Retina (tissue), 1 donor: ENCODE results near the gene PLSCR3.

Experiments
- DNase-seq: peaks from one replicate; pipeline ENCODE4 v3.0.0-alpha.2; 2016

Gene PLSCR3

GRCh38 chr17:7346761-7347614, 47.3 kb downstream of the PLSCR3 start:
- DNase-seq = no peak

GRCh38 chr17:7343250-7343649, 51.1 kb downstream of the PLSCR3 start:
- DNase-seq = no peak

GRCh38 chr17:7341842-7342241, 52.5 kb downstream of the PLSCR3 start:
- no peak for DNase-seq

- no peak for DNase-seq
These were observed 54.1 kb downstream of the PLSCR3 start for GRCh38 chr17:7340179-7340578.
